Esophagus muscularis mucosa (tissue), 3 donors: Measurements from ENCODE around the gene SEMA6D.

Experiments
- CTCF ChIP-seq, 3 experiments: fragments of 200-600 bp in 2 of 3; fragments of 450-650 bp in 1 of 3; sonication (generic) in 2 of 3; IDR thresholded peaks; one replicate each; pipeline ENCODE4 v1.5.1; 2017 to 2019; ENCODE audit warnings: antibody characterized with exemption in 3 of 3, mild to moderate bottlenecking in 2 of 3, moderate library complexity in 1 of 3
- POLR2A ChIP-seq: fragments of 450-650 bp; IDR thresholded peaks from one replicate; pipeline ENCODE4 v1.6.1; 2017; ENCODE audit warnings: antibody characterized with exemption, moderate library complexity, mild to moderate bottlenecking, low read depth
- POLR2AphosphoS5 ChIP-seq, 2 donors: sonication (generic); formaldehyde crosslinking; IDR thresholded peaks; one replicate each; pipeline ENCODE4 v1.6.1; 2017; ENCODE audit warnings: antibody characterized with exemption in 2 of 2

DNA sequence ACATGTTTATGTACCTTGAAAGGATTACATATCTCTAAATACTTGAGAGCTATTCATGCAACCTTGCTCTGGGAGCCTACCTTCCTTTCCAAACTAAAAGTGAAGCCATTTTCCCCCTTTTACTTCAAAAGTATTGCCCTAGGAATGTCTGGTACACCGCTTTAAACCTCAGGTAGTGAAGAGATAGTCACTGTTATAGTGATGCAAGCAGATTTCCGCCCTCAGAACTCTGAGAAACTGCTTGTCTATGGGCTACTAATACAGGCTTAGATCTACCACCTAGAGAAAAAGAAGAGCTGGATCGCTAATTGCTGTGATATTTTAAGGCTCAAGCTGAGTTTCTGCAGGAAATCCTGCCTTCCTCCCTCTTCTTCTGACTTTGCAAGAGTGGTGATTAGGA is 78.6 kb downstream of the SEMA6D start:
- TF ChIP-seq CTCF (IDR thresholded peaks at IDR 0.05) (no peak), POLR2AphosphoS5 (IDR thresholded peaks at IDR 0.05) (no peak), POLR2A (no peak)
